Nephron progenitor cell (in vitro differentiated cells): ENCODE measurements around the gene GTPBP3.

Experiments used
- DNase-seq: peaks from one replicate; pipeline ENCODE4 v3.0.0; 2021
- H3K27ac Mint-ChIP-seq: 2 replicates; pipeline ENCODE4 v1.8.0; 2021; ENCODE audit warnings: mild to moderate bottlenecking, moderate library complexity, mixed read lengths
- H3K27me3 Mint-ChIP-seq: 2 replicates; pipeline ENCODE4 v1.8.0; 2021; ENCODE audit warnings: mild to moderate bottlenecking, low read depth, mixed read lengths; ENCODE audit not compliant: poor library complexity
- H3K36me3 Mint-ChIP-seq: 2 replicates; pipeline ENCODE4 v1.8.0; 2021; ENCODE audit warnings: low read depth, mixed read lengths
- H3K4me1 Mint-ChIP-seq: 2 replicates; pipeline ENCODE4 v1.8.0; 2021; ENCODE audit warnings: mixed read lengths
- H3K4me3 Mint-ChIP-seq: 2 replicates; pipeline ENCODE4 v1.8.0; 2021; ENCODE audit warnings: mild to moderate bottlenecking, moderate library complexity, mixed read lengths
- H3K9me3 Mint-ChIP-seq: 2 replicates; pipeline ENCODE4 v1.8.0; 2021; ENCODE audit warnings: mild to moderate bottlenecking, moderate library complexity, mixed read lengths
- CTCF ChIP-seq: fragments of 200-600 bp; sonication (generic); IDR thresholded peaks from 2 replicates; pipeline ENCODE4 v1.5.0; 2021; ENCODE audit warnings: antibody characterized with exemption

Gene GTPBP3

DNA sequence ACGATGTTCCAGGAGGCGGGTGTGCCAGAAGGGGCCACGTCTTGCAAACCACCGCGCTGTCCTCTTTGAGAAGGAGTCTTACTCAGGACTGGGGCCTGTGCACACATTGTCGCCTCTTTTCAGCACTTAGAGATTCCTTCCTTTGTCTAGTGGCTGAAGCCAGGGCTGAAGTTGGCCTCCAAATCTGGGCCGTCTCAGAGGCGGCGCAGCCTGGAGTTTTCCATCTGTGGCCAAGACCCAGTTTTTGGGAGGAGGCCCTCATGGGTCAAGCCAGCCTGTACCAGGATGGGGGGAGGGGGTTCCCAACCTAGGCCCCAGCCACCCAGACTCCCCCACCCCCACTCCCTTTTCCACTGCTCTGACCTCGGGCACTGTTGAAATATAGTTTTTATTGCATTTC, 14.5 kb upstream of the GTPBP3 start:
- TF ChIP-seq CTCF = no peak
- Mint-ChIP-seq H3K9me3 (no peaks in the 10 kb centered on the region), H3K27me3 (peaks cover 7% of the 10 kb centered on the region), H3K4me1 (peaks cover 14% of the 10 kb centered on the region), H3K27ac (peak overlapping the region; percentile 95), H3K4me3 (no peak overlapping the region), H3K36me3 (peaks cover 13% of the 10 kb centered on the region)
- DNase-seq = no peak

- no peak overlapping the region for H3K4me3 Mint-ChIP-seq
- no peak for DNase-seq
- H3K27ac Mint-ChIP-seq = peak overlapping the region; percentile 81
These were observed 13.9 kb upstream of the GTPBP3 start for GRCh38 chr19:17323300-17323963.

DNA sequence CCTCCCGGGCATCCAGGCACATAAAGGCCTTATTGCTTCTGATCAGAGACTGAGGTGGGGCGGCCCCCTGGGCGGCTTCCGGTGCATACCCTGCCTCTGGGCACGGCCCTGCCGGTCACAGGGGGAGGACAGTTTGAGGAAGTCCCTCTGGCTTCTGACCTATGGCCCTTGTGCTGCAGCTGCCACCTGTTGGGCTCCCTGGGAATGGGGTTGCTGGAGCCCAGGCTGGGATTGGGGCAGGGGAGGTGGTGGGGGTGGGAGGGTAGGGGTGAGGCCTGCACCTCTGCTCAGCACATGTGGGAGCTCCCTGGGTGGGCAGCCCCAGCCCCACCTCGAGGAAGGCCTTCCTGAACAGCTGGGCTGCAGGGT, 13.4 kb upstream of the GTPBP3 start:
- Mint-ChIP-seq H3K36me3 (peaks cover 13% of the 10 kb centered on the region), H3K27ac (no peak overlapping the region), H3K9me3 (no peaks in the 10 kb centered on the region), H3K4me1 (peaks cover 16% of the 10 kb centered on the region), H3K27me3 (peaks cover 7% of the 10 kb centered on the region), H3K4me3 (no peak overlapping the region)
- no peak for TF ChIP-seq CTCF
- no peak for DNase-seq

More at GRCh38 chr19:17323300-17323963, 13.9 kb upstream of the GTPBP3 start:
- H3K9me3 Mint-ChIP-seq = no peaks in the 10 kb centered on the region
- peaks cover 16% of the 10 kb centered on the region for H3K4me1 Mint-ChIP-seq
- TF ChIP-seq CTCF = no peak
- peaks cover 7% of the 10 kb centered on the region for H3K27me3 Mint-ChIP-seq
- H3K36me3 Mint-ChIP-seq = peaks cover 13% of the 10 kb centered on the region

- H3K27me3 Mint-ChIP-seq = peaks cover 11% of the 10 kb centered on the region
- TF ChIP-seq CTCF = no peak
- no peak overlapping the region for H3K4me3 Mint-ChIP-seq
- peaks cover 16% of the 10 kb centered on the region for H3K4me1 Mint-ChIP-seq
- H3K9me3 Mint-ChIP-seq = no peaks in the 10 kb centered on the region
- DNase-seq = no peak
- no peak overlapping the region for H3K27ac Mint-ChIP-seq
- H3K36me3 Mint-ChIP-seq = peaks cover 13% of the 10 kb centered on the region
These were observed 12.8 kb upstream of the GTPBP3 start for GRCh38 chr19:17324357-17325114.

GRCh38 chr19:17325133-17325532, 12.2 kb upstream of the GTPBP3 start:
- Mint-ChIP-seq H3K27ac (no peak overlapping the region), H3K36me3 (peaks cover 12% of the 10 kb centered on the region), H3K27me3 (peaks cover 16% of the 10 kb centered on the region), H3K9me3 (no peaks in the 10 kb centered on the region), H3K4me1 (peaks cover 19% of the 10 kb centered on the region), H3K4me3 (no peak overlapping the region)
- no peak for TF ChIP-seq CTCF
- no peak for DNase-seq
